GM18505 (cell line): ENCODE measurements around the gene SLC41A3.

Experiments used
- ATAC-seq: cut with Tn5 transposase; IDR thresholded peaks from one replicate; pipeline ENCODE4 v1.9.1; 2021; ENCODE audit not compliant: unreplicated experiment
- POLR2A ChIP-seq: IDR thresholded peaks from 4 replicates; pipeline ENCODE4 v1.6.1; 2011; ENCODE audit warnings: borderline replicate concordance; ENCODE audit not compliant: insufficient read depth, insufficient read length; ENCODE audit errors: extremely low read depth

SLC41A3 gene

GRCh38 chr3:126106336-126107202 lies 22.6 kb upstream of the SLC41A3 start:
- TF ChIP-seq POLR2A, result no peak
- no peak for ATAC-seq

GRCh38 chr3:126105691-126106187 lies 21.8 kb upstream of the SLC41A3 start:
- TF ChIP-seq POLR2A, result no peak
- ATAC-seq, result no peak

- no peak for ATAC-seq
- no peak for TF ChIP-seq POLR2A
Observed at GRCh38 chr3:126104742-126105605, 21.1 kb upstream of the SLC41A3 start.

- no peak for TF ChIP-seq POLR2A
- no peak for ATAC-seq
Observed at GRCh38 chr3:126104028-126104635, 20.2 kb upstream of the SLC41A3 start.

GRCh38 chr3:126103121-126104027 lies 19.4 kb upstream of the SLC41A3 start:
- ATAC-seq, result no peak
- TF ChIP-seq POLR2A, result no peak

GRCh38 chr3:126102530-126102951 lies 18.6 kb upstream of the SLC41A3 start:
- no peak for ATAC-seq
- no peak for TF ChIP-seq POLR2A

GRCh38 chr3:126102011-126102410 lies 18.1 kb upstream of the SLC41A3 start:
- ATAC-seq, result no peak

GRCh38 chr3:126101521-126101982 lies 17.6 kb upstream of the SLC41A3 start:
- no peak for TF ChIP-seq POLR2A

More at GRCh38 chr3:126102011-126102410, 18.1 kb upstream of the SLC41A3 start:
- TF ChIP-seq POLR2A, result no peak

GRCh38 chr3:126100634-126101301 lies 16.8 kb upstream of the SLC41A3 start:
- no peak for TF ChIP-seq POLR2A
- ATAC-seq, result no peak

More at GRCh38 chr3:126101521-126101982, 17.6 kb upstream of the SLC41A3 start:
- no peak for ATAC-seq

GRCh38 chr3:126100269-126100633 lies 16.3 kb upstream of the SLC41A3 start:
- TF ChIP-seq POLR2A, result no peak
- no peak for ATAC-seq

- no peak for ATAC-seq
- no peak for TF ChIP-seq POLR2A
Observed at GRCh38 chr3:126098391-126098858, 14.5 kb upstream of the SLC41A3 start.
